GM21423 (cell line): ENCODE results near the gene PRKCA.

ENCODE experiments used
- ATAC-seq: cut with Tn5 transposase; IDR thresholded peaks from one replicate; pipeline ENCODE4 v1.9.1; 2021; ENCODE audit warnings: mild to moderate bottlenecking, moderate library complexity; ENCODE audit not compliant: unreplicated experiment

The PRKCA gene

GRCh38 chr17:66633317-66633965 lies 331.0 kb downstream of the PRKCA start:
- no peak for ATAC-seq

GRCh38 chr17:66634193-66634592 lies 331.8 kb downstream of the PRKCA start:
- ATAC-seq = no peak

DNA sequence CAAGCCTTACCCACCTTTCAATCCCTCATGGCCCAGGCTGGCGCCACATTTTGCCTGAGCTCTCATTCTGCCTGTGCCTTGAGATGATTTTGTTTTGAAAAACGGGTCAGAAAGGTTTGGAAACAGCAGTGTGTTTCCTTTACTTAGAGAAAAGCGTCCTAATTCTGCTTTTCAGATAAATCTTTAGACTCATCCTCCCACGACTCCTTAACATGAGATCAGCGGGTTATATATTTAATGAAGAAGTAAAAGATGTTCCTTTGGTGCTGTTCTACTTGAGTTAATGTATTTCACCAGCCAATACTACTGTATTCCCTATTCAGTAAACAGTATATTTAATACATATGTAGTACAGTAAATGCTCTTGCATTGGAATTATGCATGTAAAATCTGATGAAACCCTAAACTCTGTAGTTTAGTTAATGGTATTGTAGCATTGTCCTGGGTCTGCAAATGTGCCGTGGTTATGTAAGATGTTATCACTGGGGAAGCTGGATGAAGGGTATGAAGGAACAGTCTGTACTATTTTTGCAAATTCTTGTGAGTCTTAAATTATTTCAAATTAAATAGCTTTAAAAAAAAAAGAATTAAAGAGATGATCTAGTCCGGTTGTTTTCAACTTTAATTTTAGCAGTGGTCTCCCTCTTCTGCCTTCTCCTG lies 333.1 kb downstream of the PRKCA start:
- ATAC-seq = no peak

GRCh38 chr17:66636111-66636510 lies 333.7 kb downstream of the PRKCA start:
- no peak for ATAC-seq

DNA sequence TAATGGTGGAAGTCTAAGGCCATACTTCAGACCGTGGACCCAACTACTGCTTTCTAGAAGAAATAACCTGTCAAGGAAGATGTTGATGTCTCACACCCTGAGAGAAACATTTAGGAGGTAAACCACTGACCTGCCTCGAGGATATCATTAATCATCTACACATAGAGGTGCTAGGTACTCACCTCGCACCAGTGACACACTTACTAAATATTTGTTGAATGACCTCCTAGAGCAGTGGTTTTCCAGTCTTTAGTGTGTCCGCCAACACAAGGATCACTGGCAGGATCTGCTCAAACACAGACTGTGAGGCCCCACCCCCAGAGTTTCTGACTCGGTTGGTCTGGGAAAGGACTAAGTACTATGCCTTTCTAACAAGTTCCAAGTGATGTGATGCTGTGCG lies 335.1 kb downstream of the PRKCA start:
- ATAC-seq = no peak

DNA sequence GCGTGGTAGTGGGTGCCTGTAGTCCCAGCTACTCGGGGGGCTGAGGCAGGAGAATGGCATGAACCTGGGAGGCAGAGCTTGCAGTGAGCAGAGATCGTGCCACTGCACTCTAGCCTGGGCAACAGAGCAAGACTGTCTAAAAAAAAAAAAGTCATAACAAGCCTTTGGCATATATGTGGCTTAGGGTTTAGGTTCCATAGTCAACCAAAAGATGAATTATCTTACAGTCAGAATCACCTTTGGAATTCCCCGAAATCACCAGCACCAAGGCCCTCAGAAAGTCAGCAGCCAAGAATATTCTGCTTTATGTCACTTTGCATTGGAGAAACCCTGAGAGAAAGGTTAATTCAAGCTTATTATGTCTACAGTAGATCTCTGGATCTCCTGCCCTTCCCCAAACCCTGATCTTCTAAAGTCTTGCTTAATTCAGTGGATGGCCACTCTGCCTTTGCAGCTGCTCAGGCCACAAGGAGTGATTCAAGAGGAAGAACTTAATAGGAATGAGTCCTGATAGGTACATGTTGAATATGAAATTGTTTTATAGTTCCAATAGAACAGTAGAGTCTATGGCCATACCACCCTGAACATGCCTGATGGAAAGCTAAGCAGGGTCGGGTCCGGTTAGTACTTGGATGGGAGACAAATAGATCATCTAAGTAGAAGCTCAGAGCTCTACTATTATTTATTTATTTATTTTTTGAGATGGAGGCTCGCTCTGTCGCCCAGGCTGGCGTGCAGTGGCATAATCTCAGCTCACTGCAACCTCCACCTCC lies 336.5 kb downstream of the PRKCA start:
- ATAC-seq = no peak

GRCh38 chr17:66643815-66644710 lies 341.6 kb downstream of the PRKCA start:
- ATAC-seq = no peak

- ATAC-seq = no peak
These were observed 342.8 kb downstream of the PRKCA start for GRCh38 chr17:66645259-66645658.

DNA sequence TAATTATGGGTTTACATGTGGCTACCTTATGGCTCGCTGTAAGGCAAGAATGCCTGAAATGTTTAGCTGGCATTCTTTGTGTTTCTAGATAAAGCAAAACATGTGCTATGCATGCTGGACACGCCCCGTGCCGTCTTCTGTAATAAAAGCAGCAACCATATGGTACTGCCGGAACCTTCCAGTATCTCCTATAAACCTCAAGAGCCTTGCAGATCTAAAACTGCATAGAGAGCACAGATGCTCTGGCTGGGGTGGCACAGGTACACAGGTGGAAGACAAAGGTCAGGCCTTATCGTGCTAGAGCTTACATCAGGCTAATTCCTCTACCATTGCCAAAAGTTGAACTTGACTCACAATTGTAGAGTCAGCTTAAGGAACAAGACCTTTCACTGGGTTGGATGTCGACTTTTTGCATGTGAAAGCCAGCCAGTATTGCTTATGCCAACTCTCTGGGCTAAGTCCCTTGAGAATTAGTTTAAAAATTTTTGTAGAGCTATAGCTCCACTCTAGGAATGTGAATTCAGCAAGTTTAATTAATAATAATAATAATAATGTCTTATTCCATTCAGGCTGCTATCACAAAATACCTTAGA lies 345.1 kb downstream of the PRKCA start:
- no peak for ATAC-seq

DNA sequence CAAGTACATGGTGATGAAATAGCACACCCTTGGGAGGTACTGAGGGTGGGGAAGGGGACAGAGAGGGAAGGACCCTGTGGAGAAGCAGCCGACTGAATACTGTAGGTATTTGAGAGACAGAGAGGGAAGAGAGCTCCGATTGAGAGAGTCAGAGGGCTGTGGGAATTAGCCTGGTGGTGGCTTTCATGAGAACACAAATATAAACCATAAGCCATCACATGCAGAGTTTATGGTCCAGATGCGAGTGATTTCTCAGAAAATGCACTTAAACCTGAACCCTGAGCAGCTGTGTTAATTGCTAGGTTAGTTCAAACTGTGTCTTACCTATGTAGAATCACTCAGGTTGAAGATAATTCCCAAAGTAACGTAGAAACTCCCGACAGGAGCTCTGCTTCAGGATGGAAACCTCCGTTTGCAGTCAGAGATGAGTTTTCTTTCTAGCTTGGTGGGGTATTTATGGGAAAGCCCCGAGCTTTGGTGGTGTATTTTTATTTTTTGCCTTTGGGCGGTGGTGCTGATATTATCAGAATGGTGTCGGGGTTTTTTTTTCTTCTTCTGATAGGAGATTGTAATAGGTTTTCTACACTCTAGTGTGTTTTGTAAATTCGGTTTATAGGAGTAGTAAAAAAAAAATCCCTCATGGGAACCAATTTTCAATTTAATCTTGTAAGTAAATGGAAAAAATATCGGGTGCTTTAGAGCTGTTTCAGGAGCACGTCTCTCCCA lies 347.6 kb downstream of the PRKCA start:
- no peak for ATAC-seq

DNA sequence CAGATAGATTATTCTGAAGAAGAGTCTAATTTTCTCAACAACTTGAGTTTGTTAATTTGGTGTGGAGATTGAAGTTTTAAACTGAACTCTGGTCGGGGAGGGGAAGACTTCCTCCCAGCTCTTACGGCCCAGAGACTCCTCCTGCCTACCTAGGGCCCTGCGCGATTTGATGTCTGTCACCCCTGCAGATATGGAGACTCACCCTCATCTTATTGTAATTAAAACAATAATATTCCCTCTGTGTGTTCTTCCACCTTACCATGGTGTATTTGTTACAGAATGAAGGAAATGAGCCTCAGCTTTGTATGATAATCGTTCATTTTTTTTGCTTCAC lies 348.1 kb downstream of the PRKCA start:
- no peak for ATAC-seq

DNA sequence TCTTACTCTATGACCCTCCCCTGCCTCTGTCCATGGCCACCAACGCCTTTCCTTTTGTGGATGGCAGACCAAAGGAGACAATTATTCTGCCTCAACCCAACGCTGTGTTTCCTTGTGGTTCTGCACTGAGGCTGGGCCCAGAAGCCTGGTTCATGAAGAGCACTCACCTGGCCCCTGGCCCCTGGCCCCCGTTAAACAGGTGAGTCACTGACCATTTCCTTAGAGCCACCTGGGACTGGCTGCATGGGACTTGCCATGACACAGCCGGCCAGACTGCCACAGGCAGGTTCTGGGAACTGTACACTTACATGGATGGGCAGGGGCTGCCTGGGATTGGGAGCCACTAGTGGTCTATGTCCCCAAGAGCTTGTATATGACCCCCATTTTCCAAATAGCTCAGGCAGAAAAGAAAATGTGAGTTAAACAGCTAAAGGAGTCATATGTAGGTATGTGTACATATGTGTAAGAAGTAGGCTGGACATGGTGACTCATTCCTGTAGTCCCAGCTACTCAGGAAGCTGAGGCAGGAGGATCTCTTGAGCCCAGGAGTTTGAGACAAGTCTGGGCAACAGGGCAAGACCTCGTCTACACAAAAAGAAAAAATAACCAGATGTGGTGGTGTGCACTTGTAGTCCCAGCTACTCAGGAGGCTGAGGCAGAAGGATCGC lies 350.6 kb downstream of the PRKCA start:
- ATAC-seq = no peak

- ATAC-seq = no peak
These were observed 351.8 kb downstream of the PRKCA start for GRCh38 chr17:66654106-66654740.

DNA sequence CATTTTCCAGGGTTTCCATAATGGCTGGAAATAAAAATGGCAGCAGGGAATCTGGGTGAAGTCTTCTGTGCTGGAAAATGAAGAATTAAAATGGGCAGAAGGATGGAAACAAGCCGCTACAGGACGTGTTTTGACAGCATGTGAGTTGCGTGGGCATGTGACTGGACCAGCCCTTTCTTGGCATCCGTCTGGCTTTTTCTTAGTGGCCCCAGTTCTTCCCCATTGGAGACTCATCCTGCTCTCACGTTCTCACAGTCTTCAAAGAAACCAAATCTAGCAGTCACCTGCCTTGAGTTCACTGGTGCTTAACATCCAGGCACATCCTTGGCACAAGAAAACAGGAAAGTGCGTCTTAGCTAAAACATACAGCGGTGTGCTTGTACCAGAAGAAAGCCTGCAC lies 352.4 kb downstream of the PRKCA start:
- ATAC-seq = no peak

- ATAC-seq = no peak
These were observed 353.0 kb downstream of the PRKCA start for GRCh38 chr17:66655461-66655860.

GRCh38 chr17:66655861-66656260 lies 353.4 kb downstream of the PRKCA start:
- ATAC-seq = no peak

DNA sequence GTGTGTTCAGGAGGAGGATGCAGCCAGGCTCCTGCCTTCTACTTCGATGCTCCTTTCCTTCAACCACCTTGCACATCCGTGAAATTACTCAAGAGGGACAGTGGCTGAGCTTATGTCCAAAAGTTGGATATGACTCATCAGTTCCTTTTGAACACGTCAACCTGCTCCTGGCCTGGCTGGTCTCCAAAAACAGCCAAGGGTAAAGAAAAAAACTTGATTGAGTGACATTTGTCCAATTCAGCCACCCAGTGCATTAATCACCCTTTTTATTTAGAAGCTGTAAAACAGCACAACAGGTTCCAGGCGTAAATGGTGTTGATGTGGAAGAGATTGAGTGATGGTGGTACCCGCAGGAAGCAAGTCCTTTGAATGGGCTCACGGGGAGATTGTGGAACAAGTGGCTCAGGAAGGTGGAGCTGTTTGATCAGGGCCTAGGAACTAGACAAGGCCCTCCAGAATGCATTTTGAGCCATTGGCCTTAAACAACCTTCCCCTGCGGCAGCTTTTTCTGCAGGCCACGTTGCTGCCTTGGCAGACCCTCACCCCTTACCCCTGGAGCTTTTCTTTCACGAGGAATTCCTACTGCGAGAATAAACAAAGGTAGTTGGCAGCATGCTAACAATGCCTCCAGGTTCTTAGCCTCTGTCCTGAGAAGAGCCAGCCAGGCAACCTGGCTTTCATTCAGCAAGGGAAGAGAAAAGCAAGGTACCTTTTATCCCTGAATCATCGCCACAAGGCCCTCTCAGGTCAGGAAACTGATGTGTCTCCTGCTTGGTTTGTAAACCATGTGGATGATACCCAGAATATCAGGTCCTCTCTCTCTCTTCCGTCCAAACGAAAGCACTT lies 359.2 kb downstream of the PRKCA start:
- no peak for ATAC-seq

- ATAC-seq = no peak
These were observed 360.1 kb downstream of the PRKCA start for GRCh38 chr17:66662496-66662895.
